GM19468 (cell line): Measurements from ENCODE around the gene TNFRSF14.
"Not testable (repeated sequence)": the region's sequence is repeated elsewhere in the genome, so short reads cannot be mapped to it uniquely, and the experiment has no call there.

ENCODE experiments used
- ATAC-seq: cut with Tn5 transposase; IDR thresholded peaks from one replicate; pipeline ENCODE4 v1.9.1; 2021; ENCODE audit warnings: mild to moderate bottlenecking, moderate library complexity, moderate number of reproducible peaks; ENCODE audit not compliant: unreplicated experiment; ENCODE audit errors: extremely low read depth

The TNFRSF14 gene

GRCh38 chr1:2564006-2564814 is 8.0 kb downstream of the TNFRSF14 start:
- ATAC-seq = no peak

- ATAC-seq = no peak
These were observed 8.7 kb downstream of the TNFRSF14 start for GRCh38 chr1:2564815-2565374.

- ATAC-seq = no peak
These were observed 10.2 kb downstream of the TNFRSF14 start for GRCh38 chr1:2566101-2567045.

- no peak for ATAC-seq
These were observed 11.0 kb downstream of the TNFRSF14 start for GRCh38 chr1:2567083-2567679.

GRCh38 chr1:2568187-2568816 is 12.1 kb downstream of the TNFRSF14 start:
- not testable (repeated sequence) for ATAC-seq

- no peak for ATAC-seq
These were observed 12.9 kb downstream of the TNFRSF14 start for GRCh38 chr1:2569060-2569459.

- ATAC-seq = not testable (repeated sequence)
These were observed 13.5 kb downstream of the TNFRSF14 start for GRCh38 chr1:2569703-2570102.

- ATAC-seq = no peak
These were observed 14.2 kb downstream of the TNFRSF14 start for GRCh38 chr1:2570332-2570731.

GRCh38 chr1:2571348-2571747 is 15.2 kb downstream of the TNFRSF14 start:
- ATAC-seq = no peak

- no peak for ATAC-seq
These were observed 17.2 kb downstream of the TNFRSF14 start for GRCh38 chr1:2573250-2573920.

- no peak for ATAC-seq
These were observed 18.2 kb downstream of the TNFRSF14 start for GRCh38 chr1:2574350-2574749.

GRCh38 chr1:2575801-2576663 is 19.9 kb downstream of the TNFRSF14 start:
- no peak for ATAC-seq

GRCh38 chr1:2577565-2578075 is 21.4 kb downstream of the TNFRSF14 start:
- not testable (repeated sequence) for ATAC-seq

GRCh38 chr1:2578758-2579118 is 22.6 kb downstream of the TNFRSF14 start:
- ATAC-seq = no peak

- ATAC-seq = no peak
These were observed 24.5 kb downstream of the TNFRSF14 start for GRCh38 chr1:2580691-2581090.

GRCh38 chr1:2582391-2582790 is 26.2 kb downstream of the TNFRSF14 start:
- no peak for ATAC-seq

- ATAC-seq = no peak
These were observed 27.2 kb downstream of the TNFRSF14 start for GRCh38 chr1:2583331-2583791.

GRCh38 chr1:2583871-2584351 is 27.7 kb downstream of the TNFRSF14 start:
- ATAC-seq = no peak
